Measurements from ENCODE around the gene MYO1A.

MYO1A gene

DNA sequence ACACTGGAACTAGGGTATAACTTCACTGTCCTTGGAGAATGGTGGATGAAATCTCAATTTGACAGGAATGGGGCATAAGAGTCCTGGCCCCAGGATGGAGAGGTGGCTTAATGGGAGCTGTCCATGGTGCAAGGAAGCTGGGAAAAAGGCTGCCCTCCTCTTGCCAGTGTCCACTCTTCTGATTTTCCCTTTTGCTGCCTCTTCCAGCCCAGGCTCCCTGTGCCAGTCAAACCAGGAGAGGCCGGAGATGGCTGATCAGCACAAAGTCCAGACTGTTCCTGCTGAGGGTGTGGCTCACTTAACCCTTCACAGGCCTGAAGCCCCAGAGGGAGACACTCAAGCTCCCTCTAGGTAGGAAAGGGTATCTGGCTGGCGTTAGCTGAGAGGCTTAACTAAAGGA lies at the start of gene MYO1A:
MYO1A (minus strand) TSS at position 240 of the 400 bp plus-strand sequence. CDS start 1,806 bp downstream, outside the sequence.
- 0 out of 2 replicates have a peak, but pooled peaks cover 5% of the 10 kb centered on the region for H3K4me1 ChIP-seq
- no peak within 1 kb of the TSS for H3K4me2 ChIP-seq
- no peak for TF ChIP-seq Cebpa-rat (IDR thresholded peaks at IDR 0.05)
- H3K36me3 ChIP-seq: peaks cover 10% of the 10 kb centered on the region; the same call in 1 of the 2 replicates
- H3K27ac ChIP-seq: no peak within 1 kb of the TSS
- no peak within 1 kb of the TSS for H3K4me3 ChIP-seq
- H4K20me1 ChIP-seq: no peaks in the 10 kb centered on the region
- no peaks in the 10 kb centered on the region for H3K27me3 ChIP-seq
- H3K9ac ChIP-seq: no peak within 1 kb of the TSS
- H3K9me3 ChIP-seq: no peaks in the 10 kb centered on the region

DNA sequence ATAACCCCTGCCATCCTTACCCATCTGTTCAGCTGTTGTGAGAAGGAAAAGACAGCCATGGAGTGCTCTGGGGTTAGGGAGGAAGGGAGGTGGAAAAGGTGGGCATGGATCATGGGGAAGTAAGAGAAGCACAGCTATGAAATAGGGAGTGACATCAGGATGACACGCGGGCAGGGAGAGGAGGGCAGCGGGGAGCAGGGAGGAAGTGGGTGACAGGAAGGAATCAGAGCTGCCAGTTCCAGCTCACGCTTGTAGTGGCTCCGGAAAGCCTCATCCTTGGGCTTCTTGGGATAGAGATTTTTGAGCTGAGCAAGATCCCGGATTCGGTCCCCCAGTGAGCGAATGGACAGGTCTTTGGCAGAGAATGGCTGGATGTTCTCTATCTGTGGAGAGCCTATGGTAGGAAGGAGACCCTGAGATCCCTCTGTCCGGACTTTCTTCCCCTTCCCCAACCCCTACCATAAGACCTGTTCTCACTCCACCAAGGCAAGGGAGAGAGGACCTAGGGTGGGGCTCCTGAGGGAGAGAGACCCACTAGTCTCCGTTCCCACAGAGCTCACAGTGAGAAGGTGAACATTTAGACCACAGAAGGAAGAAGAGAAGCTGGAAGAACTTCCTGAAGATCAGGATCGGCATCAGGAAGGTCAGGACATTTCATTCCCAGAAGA lies 49.3 kb upstream of the MYO1A start:
- peaks cover 92% of the 10 kb centered on the region for H3K36me3 ChIP-seq
- no peak for TF ChIP-seq Cebpa-rat (IDR thresholded peaks at IDR 0.05)
- H3K4me3 ChIP-seq: no peak overlapping the region
- H3K27ac ChIP-seq: peak overlapping the region; percentile 42
- H4K20me1 ChIP-seq: peaks cover 28% of the 10 kb centered on the region
- H3K9ac ChIP-seq: peak overlapping the region; percentile 32
- H3K4me2 ChIP-seq: peak overlapping the region; percentile 59
- H3K9me3 ChIP-seq: no peaks in the 10 kb centered on the region
- no peaks in the 10 kb centered on the region for H3K27me3 ChIP-seq
- H3K4me1 ChIP-seq: peaks cover 66% of the 10 kb centered on the region

DNA sequence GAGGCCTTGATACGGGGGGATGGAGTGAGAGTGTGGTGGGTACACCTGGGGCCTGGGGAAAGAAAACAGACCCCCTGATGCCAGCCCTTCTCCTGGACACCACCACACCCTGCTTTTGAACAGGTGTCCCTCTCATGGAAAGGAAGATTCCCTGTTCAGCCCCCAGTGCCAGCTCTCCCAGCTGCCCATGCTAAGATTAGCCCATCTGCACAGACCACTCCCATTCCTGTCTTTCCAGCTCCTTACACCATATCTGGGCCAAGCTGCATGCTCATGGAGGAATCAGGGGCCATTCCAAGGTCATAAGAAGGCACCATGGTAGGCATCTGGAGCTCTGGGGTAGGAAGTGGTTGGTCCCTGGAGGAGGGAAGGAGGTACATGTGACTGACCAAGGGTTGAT lies 48.6 kb upstream of the MYO1A start:
- peaks cover 71% of the 10 kb centered on the region for H3K4me1 ChIP-seq
- H3K4me3 ChIP-seq: no peak overlapping the region
- peaks cover 87% of the 10 kb centered on the region for H3K36me3 ChIP-seq
- peak overlapping the region; percentile 36 for H3K9ac ChIP-seq
- H3K9me3 ChIP-seq: no peaks in the 10 kb centered on the region
- no peak for TF ChIP-seq Cebpa-rat (IDR thresholded peaks at IDR 0.05)
- H3K27ac ChIP-seq: peak overlapping the region; percentile 42
- H4K20me1 ChIP-seq: peaks cover 28% of the 10 kb centered on the region
- H3K4me2 ChIP-seq: peak overlapping the region; percentile 59
- no peaks in the 10 kb centered on the region for H3K27me3 ChIP-seq

DNA sequence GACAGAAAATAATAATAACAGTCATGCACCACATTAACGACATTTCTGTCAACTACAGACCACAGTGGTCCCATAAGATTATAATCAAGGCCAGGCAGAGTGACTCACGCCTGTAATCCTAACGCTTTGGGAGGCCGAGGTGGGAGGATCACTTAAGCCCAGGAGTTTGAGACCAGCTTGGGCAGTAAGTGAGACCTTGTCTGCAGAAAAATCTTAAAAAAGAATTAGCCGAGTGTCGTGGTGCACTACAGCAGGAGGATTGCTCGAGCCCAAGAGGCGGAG lies 47.6 kb upstream of the MYO1A start:
- no peaks in the 10 kb centered on the region for H3K9me3 ChIP-seq
- no peak for TF ChIP-seq Cebpa-rat (IDR thresholded peaks at IDR 0.05)
- 0 out of 2 replicates have a peak overlapping the region, but pooled peaks have one; percentile 24 for H3K27ac ChIP-seq
- no peak overlapping the region for H3K4me3 ChIP-seq
- H4K20me1 ChIP-seq: peaks cover 32% of the 10 kb centered on the region
- no peaks in the 10 kb centered on the region for H3K27me3 ChIP-seq
- H3K4me1 ChIP-seq: peaks cover 73% of the 10 kb centered on the region
- H3K36me3 ChIP-seq: peaks cover 84% of the 10 kb centered on the region
- peak overlapping the region; percentile 28; the same call in 1 of the 2 replicates for H3K9ac ChIP-seq
- H3K4me2 ChIP-seq: peak overlapping the region; percentile 59

DNA sequence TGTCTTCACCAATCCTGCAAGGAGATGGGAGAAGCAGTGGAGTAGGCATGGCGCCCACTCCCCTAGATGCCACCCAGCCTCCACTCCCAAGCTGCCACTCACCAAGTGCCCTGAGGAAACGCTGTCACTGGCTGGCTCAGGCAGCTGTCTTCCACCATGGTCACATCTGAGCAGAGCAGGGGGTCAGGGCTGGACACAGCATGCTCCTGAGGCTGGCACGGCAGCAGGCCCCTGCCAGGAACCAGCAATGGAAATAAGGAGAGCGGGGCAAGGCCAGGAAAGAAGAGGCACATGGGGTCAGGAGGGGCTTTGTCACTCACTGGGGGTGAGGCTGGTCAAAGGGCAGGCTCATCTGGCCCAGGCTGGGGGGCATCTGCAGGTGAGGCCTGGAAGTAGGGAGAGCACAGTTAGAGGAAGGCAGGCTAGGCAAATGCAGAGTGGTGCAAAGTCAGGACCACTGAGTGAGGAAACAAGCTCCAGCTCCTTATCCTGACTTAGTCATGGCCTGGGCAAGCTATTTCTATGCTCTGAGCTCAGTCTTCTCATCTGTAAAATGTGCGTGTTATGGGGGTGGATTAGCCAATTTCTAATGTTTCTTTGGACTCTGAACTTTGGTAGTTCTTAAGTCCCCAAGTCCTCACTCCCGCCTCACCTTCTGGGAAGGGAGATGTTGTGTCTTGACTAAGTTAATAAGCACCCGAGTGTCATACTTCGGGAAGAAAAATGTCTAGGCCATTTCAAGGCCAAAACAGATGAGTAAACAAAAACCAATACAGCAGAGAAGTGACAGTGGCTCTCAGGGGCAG lies 47.0 kb upstream of the MYO1A start:
- H3K27ac ChIP-seq: peak overlapping the region; percentile 24; the same call in 1 of the 2 replicates
- H3K4me1 ChIP-seq: peaks cover 68% of the 10 kb centered on the region
- H4K20me1 ChIP-seq: peaks cover 37% of the 10 kb centered on the region
- TF ChIP-seq Cebpa-rat (IDR thresholded peaks at IDR 0.05): no peak
- peak overlapping the region; percentile 28; the same call in 1 of the 2 replicates for H3K9ac ChIP-seq
- H3K36me3 ChIP-seq: peaks cover 84% of the 10 kb centered on the region
- H3K9me3 ChIP-seq: no peaks in the 10 kb centered on the region
- H3K27me3 ChIP-seq: no peaks in the 10 kb centered on the region
- no peak overlapping the region for H3K4me3 ChIP-seq
- H3K4me2 ChIP-seq: peak overlapping the region; percentile 59; the same call in 1 of the 2 replicates

DNA sequence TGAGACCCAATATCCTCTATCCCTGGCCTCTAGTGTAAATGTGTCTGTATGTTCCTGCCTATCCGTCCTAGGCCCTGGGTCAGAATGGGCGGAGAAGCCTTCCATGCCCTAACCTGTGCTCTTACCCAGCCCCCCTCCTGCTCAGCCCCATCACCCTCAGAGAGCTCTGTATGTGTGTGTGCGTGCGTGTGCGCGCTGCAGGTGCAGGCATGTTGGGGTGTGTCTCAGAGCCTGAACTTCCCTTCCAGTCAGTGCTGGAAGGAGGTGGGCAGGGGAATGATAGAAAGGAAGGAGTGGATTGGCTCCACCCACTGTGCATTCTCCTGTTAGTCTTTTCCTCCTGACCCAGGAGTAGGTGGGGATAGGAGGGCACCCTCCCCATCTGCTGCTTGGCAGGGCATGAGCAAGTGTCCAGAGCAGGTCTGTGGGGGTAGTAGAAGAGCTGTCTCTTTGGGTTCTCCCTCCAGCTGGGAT lies 46.2 kb upstream of the MYO1A start:
- no peaks in the 10 kb centered on the region for H3K9me3 ChIP-seq
- H3K4me1 ChIP-seq: peaks cover 74% of the 10 kb centered on the region
- peaks cover 85% of the 10 kb centered on the region for H3K36me3 ChIP-seq
- H3K4me2 ChIP-seq: no peak overlapping the region
- H3K27me3 ChIP-seq: no peaks in the 10 kb centered on the region
- no peak overlapping the region for H3K4me3 ChIP-seq
- H3K27ac ChIP-seq: peak overlapping the region; percentile 24
- no peak overlapping the region for H3K9ac ChIP-seq
- no peak for TF ChIP-seq Cebpa-rat (IDR thresholded peaks at IDR 0.05)
- H4K20me1 ChIP-seq: peaks cover 45% of the 10 kb centered on the region

DNA sequence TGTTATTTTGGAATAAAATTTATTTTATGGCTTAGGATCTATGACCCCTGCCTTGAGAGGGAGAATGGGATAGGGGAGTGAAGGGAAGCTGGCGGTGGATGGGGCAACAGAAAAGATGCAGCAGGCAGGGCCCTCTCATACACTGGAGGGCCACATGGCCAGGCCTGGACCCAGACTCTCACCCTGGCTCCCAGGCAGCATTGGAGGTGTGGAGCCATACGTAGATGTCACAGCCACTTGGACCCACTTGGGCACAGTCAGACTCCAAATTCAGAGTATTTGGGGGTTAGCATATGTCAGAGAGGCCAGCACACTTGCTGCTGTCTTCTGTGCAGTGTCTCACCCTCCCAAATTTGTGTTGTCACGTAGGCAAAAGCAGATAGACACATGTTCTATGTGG lies 45.5 kb upstream of the MYO1A start:
- Histone ChIP-seq H3K4me1 (peaks cover 81% of the 10 kb centered on the region), H3K9me3 (no peaks in the 10 kb centered on the region), H3K36me3 (peaks cover 92% of the 10 kb centered on the region), H3K4me3 (no peak overlapping the region), H3K4me2 (no peak overlapping the region), H3K9ac (peak overlapping the region; percentile 27; the same call in 1 of the 2 replicates), H3K27me3 (no peaks in the 10 kb centered on the region), H3K27ac (peak overlapping the region; percentile 24; the same call in 1 of the 2 replicates), H4K20me1 (peaks cover 52% of the 10 kb centered on the region)
- TF ChIP-seq Cebpa-rat (IDR thresholded peaks at IDR 0.05): no peak

DNA sequence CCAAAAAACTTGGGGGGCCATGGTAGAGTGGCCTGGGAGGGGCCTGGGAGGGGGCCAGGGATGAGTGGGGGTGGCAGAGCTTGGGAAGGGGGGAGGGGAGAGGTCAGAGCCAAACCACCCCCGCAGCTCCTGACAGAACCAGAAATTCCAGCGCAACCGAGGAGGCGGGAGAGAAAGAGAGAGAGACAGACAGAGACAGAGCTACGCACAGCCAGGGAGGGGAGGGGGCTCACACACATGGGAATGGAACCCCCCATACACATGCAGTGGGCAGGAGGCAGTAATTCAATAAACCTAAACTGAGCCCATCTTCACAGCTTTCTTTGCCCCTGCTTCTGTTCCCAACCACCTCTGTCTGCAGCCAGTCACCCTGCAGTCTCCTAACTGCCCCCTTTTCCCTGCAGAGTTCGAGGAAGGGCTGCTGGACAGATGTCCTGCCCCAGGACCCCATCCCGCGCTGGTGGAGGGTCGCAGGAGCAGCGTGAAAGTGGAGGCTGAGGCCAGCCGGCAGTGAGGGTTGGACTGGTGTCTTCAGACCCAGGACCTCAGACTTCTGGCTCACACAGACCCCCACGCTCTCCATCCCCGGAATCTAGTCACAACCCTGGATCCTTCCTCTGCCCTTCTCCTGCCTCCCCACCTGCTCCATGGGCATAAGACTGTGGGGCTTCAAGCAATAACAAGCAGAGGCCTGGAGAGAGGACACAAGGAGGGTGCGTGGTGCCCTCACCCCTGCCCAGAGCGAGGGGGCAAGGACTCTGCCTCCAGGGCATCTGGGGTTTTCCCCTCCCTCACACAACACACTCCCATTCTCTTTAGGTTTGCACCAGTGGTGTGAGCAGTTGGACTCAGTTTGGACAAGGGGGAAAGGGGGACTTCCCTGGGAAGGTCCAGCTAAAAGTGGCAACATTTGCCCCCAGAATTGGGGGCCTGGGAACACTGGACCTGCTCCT lies 44.6 kb upstream of the MYO1A start:
- Histone ChIP-seq H3K36me3 (peaks cover 82% of the 10 kb centered on the region), H3K4me1 (peaks cover 79% of the 10 kb centered on the region), H3K27me3 (no peaks in the 10 kb centered on the region), H4K20me1 (peaks cover 55% of the 10 kb centered on the region), H3K27ac (peak overlapping the region; percentile 57), H3K9ac (peak overlapping the region; percentile 27), H3K4me2 (peak overlapping the region; percentile 78), H3K4me3 (no peak overlapping the region), H3K9me3 (no peaks in the 10 kb centered on the region)
- TF ChIP-seq Cebpa-rat (IDR thresholded peaks at IDR 0.05): no peak

All from BLaER1 (cell line).